HepG2 (cell line): ENCODE results near the gene POU5F1. TPM values are rescaled to one million over a fixed set of nuclear protein-coding genes. Genes with fewer than 3 reads are reported as not detected.

Experiments
- CEBPB ChIP-seq: IDR thresholded peaks from 2 replicates; pipeline ENCODE4 v1.6.1; 2011; ENCODE audit warnings: low read depth, low read length, improper control_type of control experiment, borderline replicate concordance
- EP300 ChIP-seq, 3 experiments: sonication (generic) in 1 of 3; formaldehyde crosslinking in 1 of 3; IDR thresholded peaks; 2 replicates each; pipeline versions ENCODE4 v1.5.1 to v1.6.1; 2011 to 2020; ENCODE audit warnings: low read depth in 2 of 3, low read length in 2 of 3, borderline replicate concordance in 1 of 3, improper control_type of control experiment in 1 of 3, mild to moderate bottlenecking in 1 of 3, missing genetic modification reagents in 1 of 3, moderate library complexity in 1 of 3
- FOSL2 ChIP-seq: sonication (generic); formaldehyde crosslinking; IDR thresholded peaks from 2 replicates; pipeline ENCODE4 v1.4.0; 2020; ENCODE audit warnings: missing genetic modification reagents
- GATAD2A ChIP-seq: IDR thresholded peaks from 2 replicates; pipeline ENCODE4 v1.6.1; 2016
- HNF4A ChIP-seq: sonication (generic); formaldehyde crosslinking; IDR thresholded peaks from 2 replicates; pipeline ENCODE4 v1.4.0; 2020; ENCODE audit warnings: missing genetic modification reagents
- KAT8 ChIP-seq: IDR thresholded peaks from 2 replicates; pipeline ENCODE4 v1.6.1; 2016; ENCODE audit warnings: missing genetic modification reagents, missing compliant biosample characterization
- LCORL ChIP-seq, 2 experiments: fragments of 450-650 bp in 1 of 2; sonication (generic) in 1 of 2; formaldehyde crosslinking in 1 of 2; IDR thresholded peaks; 2 replicates each; pipeline versions ENCODE4 v1.5.0 to v1.6.1; 2017 to 2020; ENCODE audit warnings: antibody characterized with exemption in 1 of 2, missing genetic modification reagents in 1 of 2
- MBNL3 ChIP-seq: fragments of 250-450 bp; sonication (Bioruptor Pico); conservative IDR thresholded peaks from 2 replicates; pipeline ENCODE4 v1.8.0; 2022; ENCODE audit warnings: mild to moderate bottlenecking, inconsistent platforms
- MIER2 ChIP-seq: IDR thresholded peaks from 2 replicates; pipeline ENCODE4 v1.6.1; 2016; ENCODE audit warnings: missing biosample characterization, missing genetic modification reagents
- PLRG1 ChIP-seq: fragments of 450-650 bp; conservative IDR thresholded peaks from 2 replicates; pipeline ENCODE4 v1.6.1; 2016
- SNAPC4 ChIP-seq: sonication (generic); formaldehyde crosslinking; IDR thresholded peaks from 2 replicates; pipeline ENCODE4 v1.4.0; 2020; ENCODE audit warnings: mild to moderate bottlenecking, missing genetic modification reagents
- TFDP2 ChIP-seq: sonication (generic); formaldehyde crosslinking; IDR thresholded peaks from 2 replicates; pipeline ENCODE4 v1.4.0; 2020; ENCODE audit warnings: missing genetic modification reagents
- ZMAT3 ChIP-seq: sonication (generic); formaldehyde crosslinking; conservative IDR thresholded peaks from 2 replicates; pipeline ENCODE4 v1.7.0; 2021; ENCODE audit warnings: missing genetic modification reagents
- ZNF18 ChIP-seq: sonication (generic); formaldehyde crosslinking; IDR thresholded peaks from 2 replicates; pipeline ENCODE4 v1.8.0; 2022; ENCODE audit warnings: mild to moderate bottlenecking, missing genetic modification reagents; ENCODE audit not compliant: insufficient replicate concordance
- ZNF317 ChIP-seq: sonication (generic); formaldehyde crosslinking; IDR thresholded peaks from 2 replicates; pipeline ENCODE4 v1.5.0; 2020; ENCODE audit warnings: mild to moderate bottlenecking, missing genetic modification reagents
- ZNF451 ChIP-seq: sonication (generic); formaldehyde crosslinking; IDR thresholded peaks from 2 replicates; pipeline ENCODE4 v1.5.0; 2020; ENCODE audit warnings: mild to moderate bottlenecking, missing genetic modification reagents
- ZNF503 ChIP-seq: sonication (generic); formaldehyde crosslinking; IDR thresholded peaks from 2 replicates; pipeline ENCODE4 v1.4.0; 2020; ENCODE audit warnings: missing genetic modification reagents
- ZNF800 ChIP-seq: sonication (generic); formaldehyde crosslinking; IDR thresholded peaks from 2 replicates; pipeline ENCODE4 v1.4.0; 2020; ENCODE audit warnings: missing genetic modification reagents
- polyA plus RNA-seq, 8 experiments: library from polyadenylated mRNA; depleted of rRNA in 3 of 8; stranded (reverse) in 7 of 8; unstranded in 1 of 8; fragments of >200 nt; fragmentation: Illumina TruSeq in 4 of 8; extraction: Trizol in 4 of 8; gene quantifications; 2 replicates each; pipeline versions ENCODE4 v1.2.1 to v1.2.3, GENCODE V29; 2011 to 2016; ENCODE audit warnings: low read depth in 4 of 8, missing spikeins in 1 of 8, mixed read lengths in 1 of 8; ENCODE audit not compliant: insufficient read depth in 1 of 8
- total RNA-seq, 5 experiments: library from RNA; depleted of rRNA; stranded (reverse); fragments of >200 nt; fragmentation: Illumina TruSeq; extraction: Trizol; gene quantifications; 2 replicates each; pipeline ENCODE4 v1.2.3, GENCODE V29; 2016; ENCODE audit warnings: low read depth in 1 of 5

POU5F1 gene
- total and polyA plus RNA-seq, 2 of the 13 experiments (the other 11 are each of a cell fraction or from before 2014, with no cell fraction given), result 2.5 to 7.2 TPM

GRCh38 chr6:31208506-31208905, 38.0 kb upstream of the POU5F1 start (continued):
- TF ChIP-seq TFDP2 (CRISPR knock-in tag), result no peak
- TF ChIP-seq ZNF503 (CRISPR knock-in tag), result peak; percentile 29; the same call in 1 of the 2 replicates
- no peak for TF ChIP-seq MBNL3 (CRISPR knock-in tag)
- TF ChIP-seq ZNF800 (CRISPR knock-in tag), result no peak
- TF ChIP-seq ZMAT3 (CRISPR knock-in tag), result 0 out of 2 replicates have a peak, but pooled peaks have one; percentile 47
- no peak for TF ChIP-seq ZNF451 (CRISPR knock-in tag)
- 0 out of 2 replicates have a peak, but pooled peaks have one; percentile 18 for TF ChIP-seq KAT8
- peak; percentile 40 for TF ChIP-seq ZNF18 (CRISPR knock-in tag)
- peak; percentile 95 for TF ChIP-seq CEBPB
- TF ChIP-seq LCORL (IDR thresholded peaks at IDR 0.05), result no peak
- peak; percentile 58; the same call in 1 of the 2 replicates for TF ChIP-seq LCORL (CRISPR knock-in tag; IDR thresholded peaks at IDR 0.05)
- peak; percentile 60 for TF ChIP-seq FOSL2 (CRISPR knock-in tag)
- TF ChIP-seq SNAPC4, result no peak
- peak; percentile 81 for TF ChIP-seq GATAD2A (CRISPR knock-in tag)
- peak; percentile 75 for TF ChIP-seq HNF4A (CRISPR knock-in tag)
- 0 out of 2 replicates have a peak, but pooled peaks have one; percentile 4 for TF ChIP-seq ZNF317
- TF ChIP-seq MIER2 (CRISPR knock-in tag), result no peak
- TF ChIP-seq PLRG1, result no peak
- TF ChIP-seq EP300 (IDR thresholded peaks at IDR 0.05; ENCODE audit: low read depth in 2 of 2, low read length in 2 of 2), result peak; percentile 19 to 64; a peak in 3 of 4 replicates
- TF ChIP-seq EP300 (CRISPR knock-in tag; IDR thresholded peaks at IDR 0.05; ENCODE audit: borderline replicate concordance), result peak; percentile 18; the same call in 1 of the 2 replicates
